GM19463 (cell line): ENCODE results near the gene POLD3.
"Not testable (repeated sequence)": the region's sequence is repeated elsewhere in the genome, so short reads cannot be mapped to it uniquely, and the experiment has no call there.

ENCODE experiments used
- ATAC-seq: cut with Tn5 transposase; IDR thresholded peaks from one replicate; pipeline ENCODE4 v1.9.1; 2021; ENCODE audit warnings: mild to moderate bottlenecking, moderate library complexity; ENCODE audit not compliant: unreplicated experiment

Gene POLD3

GRCh38 chr11:74581954-74582547, 10.3 kb upstream of the POLD3 start:
- ATAC-seq, result no peak

- no peak for ATAC-seq
Measured at GRCh38 chr11:74583024-74583624, 9.3 kb upstream of the POLD3 start.

DNA sequence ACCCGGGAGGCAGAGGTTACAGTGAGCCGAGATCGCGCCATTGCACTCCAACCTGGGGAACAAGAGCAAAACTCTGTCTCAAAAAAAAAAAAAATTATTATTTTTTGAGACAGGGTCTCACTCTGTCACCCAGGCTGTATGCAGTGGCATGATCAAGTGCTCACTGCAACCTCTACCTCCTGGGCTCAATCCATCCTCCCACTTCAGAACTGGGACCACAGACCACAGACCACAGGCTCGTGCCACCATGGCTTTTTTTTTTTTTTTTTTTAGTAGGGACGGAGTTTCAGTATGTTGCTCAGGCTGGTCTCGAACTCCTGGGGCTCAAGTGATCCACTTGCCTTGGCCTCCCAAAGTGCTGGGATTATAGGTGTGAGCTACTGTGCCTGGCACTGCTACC, 1.9 kb upstream of the POLD3 start:
- ATAC-seq, result not testable (repeated sequence)

- no peak for ATAC-seq
Measured at GRCh38 chr11:74592063-74592440, 330 bp upstream of the POLD3 start.

- no peak for ATAC-seq
Measured at GRCh38 chr11:74593463-74593862, 1.1 kb downstream of the POLD3 start.

- no peak for ATAC-seq
Measured at GRCh38 chr11:74602637-74603556, 10.5 kb downstream of the POLD3 start.

GRCh38 chr11:74603845-74604244, 11.5 kb downstream of the POLD3 start:
- no peak for ATAC-seq

- ATAC-seq, result no peak
Measured at GRCh38 chr11:74604311-74604710, 11.9 kb downstream of the POLD3 start.

- ATAC-seq, result no peak
Measured at GRCh38 chr11:74605403-74605802, 13.0 kb downstream of the POLD3 start.

GRCh38 chr11:74608431-74608830, 16.0 kb downstream of the POLD3 start:
- no peak for ATAC-seq

DNA sequence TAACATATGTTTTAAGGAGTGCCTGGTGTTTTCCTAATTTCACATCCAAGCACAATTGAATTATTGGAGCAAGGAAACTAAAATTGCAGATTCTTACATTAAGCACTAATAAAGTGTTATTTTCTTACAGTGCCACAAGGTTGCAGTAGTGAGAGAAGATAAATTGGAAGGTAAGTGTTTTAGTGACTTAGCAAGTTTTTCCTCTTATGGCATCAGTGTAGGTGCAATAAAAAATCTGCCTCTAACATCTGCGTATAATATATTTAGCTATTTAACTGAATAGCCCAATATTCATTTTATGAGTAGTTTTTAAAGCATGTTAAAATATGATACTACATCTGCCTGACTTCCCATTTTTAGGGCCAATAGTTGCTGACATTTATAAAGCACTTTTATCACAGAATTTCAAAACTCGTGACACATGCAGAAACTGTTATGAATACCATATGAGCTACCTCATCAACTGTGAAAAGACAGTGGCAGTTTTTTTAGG, 19.0 kb downstream of the POLD3 start:
- no peak for ATAC-seq

- ATAC-seq, result no peak
Measured at GRCh38 chr11:74612877-74613276, 20.5 kb downstream of the POLD3 start.

- ATAC-seq, result no peak
Measured at GRCh38 chr11:74615311-74615710, 22.9 kb downstream of the POLD3 start.

GRCh38 chr11:74615988-74616387, 23.6 kb downstream of the POLD3 start:
- no peak for ATAC-seq

GRCh38 chr11:74620531-74620930, 28.1 kb downstream of the POLD3 start:
- ATAC-seq, result no peak

GRCh38 chr11:74626130-74626529, 33.7 kb downstream of the POLD3 start:
- no peak for ATAC-seq

GRCh38 chr11:74626604-74627003, 34.2 kb downstream of the POLD3 start:
- ATAC-seq, result no peak

DNA sequence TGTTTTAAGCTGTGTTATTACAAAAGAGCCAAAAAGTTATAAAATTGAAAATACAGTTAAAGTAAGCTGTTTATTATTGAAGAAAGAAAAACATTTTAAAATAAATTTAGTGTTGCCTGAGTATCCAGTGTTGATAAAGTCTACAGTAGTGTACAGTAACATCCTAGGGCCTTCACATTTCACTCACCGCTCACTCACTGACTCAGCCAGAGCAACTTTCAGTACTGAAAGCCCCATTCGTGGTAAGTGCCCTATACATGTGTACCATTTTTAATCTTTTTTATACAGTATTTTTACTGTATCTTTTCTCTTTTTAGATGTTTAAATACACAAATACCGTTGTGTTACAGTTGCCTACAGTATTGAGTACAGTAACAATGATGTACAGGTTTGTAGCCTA, 35.0 kb downstream of the POLD3 start:
- ATAC-seq, result no peak

- no peak for ATAC-seq
Measured at GRCh38 chr11:74630043-74630442, 37.7 kb downstream of the POLD3 start.

- no peak for ATAC-seq
Measured at GRCh38 chr11:74633406-74634393, 41.3 kb downstream of the POLD3 start.

GRCh38 chr11:74634537-74634936, 42.2 kb downstream of the POLD3 start:
- ATAC-seq, result no peak
